Hepatocyte (in vitro differentiated cells): ENCODE measurements around the gene PHACTR3.

Experiments used
- EZH2 ChIP-seq: fragments of 200-600 bp; sonication (generic); IDR thresholded peaks from 2 replicates; pipeline ENCODE4 v1.6.1; 2016; ENCODE audit warnings: antibody characterized with exemption, mild to moderate bottlenecking, borderline replicate concordance
- TF ChIP-seq, protein P1 (sequence below): fragments of 200-600 bp; sonication (generic); IDR thresholded peaks from 2 replicates; pipeline ENCODE4 v1.5.1; 2016; ENCODE audit warnings: antibody characterized with exemption, mild to moderate bottlenecking; ENCODE audit not compliant: poor library complexity

DNA sequence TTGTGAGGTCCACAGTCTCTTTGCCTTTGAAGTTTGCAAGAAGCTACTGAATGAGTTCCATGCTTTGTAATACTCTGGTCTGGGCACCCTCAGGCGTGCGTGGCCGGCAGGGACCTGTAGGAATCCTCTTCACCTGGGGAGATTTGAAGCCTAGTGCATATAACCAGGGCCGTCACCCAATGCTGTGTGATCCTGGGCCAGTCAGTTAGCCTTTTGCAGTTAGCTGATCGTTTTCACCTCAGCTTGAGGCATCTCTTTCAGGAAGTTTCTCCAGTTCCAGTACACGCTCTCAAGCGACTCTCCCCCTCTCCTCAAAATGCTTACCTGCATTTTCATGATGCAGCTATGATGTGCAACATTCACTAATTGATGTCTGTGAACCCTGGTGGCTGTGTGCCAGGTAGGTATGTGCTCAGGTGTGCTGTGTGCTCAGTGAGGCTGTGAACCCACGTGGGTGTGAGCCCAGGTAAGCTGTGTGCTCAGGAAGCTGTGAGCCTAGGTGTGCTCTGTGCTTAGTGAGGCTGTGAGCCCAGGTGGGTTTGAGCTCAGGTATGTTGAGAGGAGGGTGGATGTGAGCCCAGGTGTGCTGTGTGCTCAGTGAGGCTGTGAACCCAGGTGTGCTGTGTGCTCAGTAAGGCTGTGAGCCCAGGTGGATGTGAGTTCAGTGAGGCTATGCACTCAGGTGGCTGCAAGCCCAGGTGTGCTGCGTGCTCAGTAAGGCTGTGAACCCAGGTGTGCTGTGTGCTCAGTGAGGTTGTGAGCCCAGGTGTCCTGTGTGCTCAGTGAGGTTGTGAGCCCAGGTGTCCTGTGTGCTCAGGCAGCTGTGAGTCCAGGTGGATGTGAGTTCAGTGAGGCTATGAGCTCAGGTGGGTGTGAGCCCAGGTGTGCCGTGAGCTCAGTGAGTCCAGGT, 120.4 kb downstream of the PHACTR3 start:
- TF ChIP-seq, protein P1, sequence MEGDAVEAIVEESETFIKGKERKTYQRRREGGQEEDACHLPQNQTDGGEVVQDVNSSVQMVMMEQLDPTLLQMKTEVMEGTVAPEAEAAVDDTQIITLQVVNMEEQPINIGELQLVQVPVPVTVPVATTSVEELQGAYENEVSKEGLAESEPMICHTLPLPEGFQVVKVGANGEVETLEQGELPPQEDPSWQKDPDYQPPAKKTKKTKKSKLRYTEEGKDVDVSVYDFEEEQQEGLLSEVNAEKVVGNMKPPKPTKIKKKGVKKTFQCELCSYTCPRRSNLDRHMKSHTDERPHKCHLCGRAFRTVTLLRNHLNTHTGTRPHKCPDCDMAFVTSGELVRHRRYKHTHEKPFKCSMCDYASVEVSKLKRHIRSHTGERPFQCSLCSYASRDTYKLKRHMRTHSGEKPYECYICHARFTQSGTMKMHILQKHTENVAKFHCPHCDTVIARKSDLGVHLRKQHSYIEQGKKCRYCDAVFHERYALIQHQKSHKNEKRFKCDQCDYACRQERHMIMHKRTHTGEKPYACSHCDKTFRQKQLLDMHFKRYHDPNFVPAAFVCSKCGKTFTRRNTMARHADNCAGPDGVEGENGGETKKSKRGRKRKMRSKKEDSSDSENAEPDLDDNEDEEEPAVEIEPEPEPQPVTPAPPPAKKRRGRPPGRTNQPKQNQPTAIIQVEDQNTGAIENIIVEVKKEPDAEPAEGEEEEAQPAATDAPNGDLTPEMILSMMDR = no peak
- TF ChIP-seq EZH2 = no peak
